Naive thymus-derived CD8-positive, alpha-beta T cell (primary cell): ENCODE measurements around the gene CHD9. TPM values are rescaled to one million over a fixed set of nuclear protein-coding genes. Genes with fewer than 3 reads are reported as not detected.
"Not testable (repeated sequence)": the region's sequence is repeated elsewhere in the genome, so short reads cannot be mapped to it uniquely, and the experiment has no call there.

Experiments used
- ATAC-seq, 2 donors: fragments of 150-1000 bp; cut with Tn5 transposase in 1 of 2; sonication (Bioruptor Pico), chemical (Tn5 transposase) in 1 of 2; 1 replicate in 1 of 2; 2 replicates in 1 of 2; pipeline ENCODE4 v1.10.0; 2021; ENCODE audit warnings: mild to moderate bottlenecking in 2 of 2, moderate library complexity in 2 of 2
- POLR2A ChIA-PET: fragments of 350-600 bp; sonication (Branson Sonifier 250); formaldehyde crosslinking; loops from one replicate; lab custom pipeline; 2021; ENCODE audit warnings: antibody characterized with exemption; lab: Charles Lee
- DNase-seq, 10 donors: peaks; one replicate each; pipeline versions ENCODE4 v3.0.0 to v3.0.0-alpha.2; 2020 to 2022
- H3K27ac Mint-ChIP-seq, 10 donors: one replicate each; pipeline ENCODE4 v1.8.0; 2020 to 2022; ENCODE audit warnings: mild to moderate bottlenecking in 10 of 10, mixed read lengths in 10 of 10, moderate library complexity in 4 of 10, inconsistent platforms in 1 of 10
- H3K27me3 Mint-ChIP-seq, 5 donors: one replicate each; pipeline ENCODE4 v1.8.0; 2021 to 2022; ENCODE audit warnings: mixed read lengths in 5 of 5
- H3K36me3 Mint-ChIP-seq, 3 donors: one replicate each; pipeline ENCODE4 v1.8.0; 2020 to 2022; ENCODE audit warnings: mixed read lengths in 3 of 3, mild to moderate bottlenecking in 2 of 3, inconsistent platforms in 1 of 3
- H3K4me1 Mint-ChIP-seq, 4 donors: one replicate each; pipeline ENCODE4 v1.8.0; 2021 to 2022; ENCODE audit warnings: mixed read lengths in 4 of 4
- H3K4me3 Mint-ChIP-seq, 10 donors: one replicate each; pipeline ENCODE4 v1.8.0; 2020 to 2022; ENCODE audit warnings: mild to moderate bottlenecking in 10 of 10, mixed read lengths in 10 of 10, moderate library complexity in 6 of 10, inconsistent platforms in 1 of 10
- H3K9me3 Mint-ChIP-seq, 9 donors: one replicate each; pipeline ENCODE4 v1.8.0; 2020 to 2022; ENCODE audit warnings: mixed read lengths in 9 of 9, mild to moderate bottlenecking in 3 of 9, inconsistent platforms in 1 of 9, moderate library complexity in 1 of 9
- polyA plus RNA-seq, 3 donors: library from polyadenylated mRNA; unstranded; fragments of 300-500 nt; fragmentation: Illumina TruSeq; gene quantifications; one replicate each; pipeline ENCODE4 v1.2.3, GENCODE V29; 2021
- total RNA-seq, 8 experiments: library from RNA in 2 of 8; stranded (reverse) in 2 of 8; gene quantifications; one replicate each; pipeline ENCODE4 v1.2.3 and lab custom pipeline; 2021 to 2026

Gene CHD9
- total and polyA plus RNA-seq, 5 experiments from 2014 or later: 18.4 to 42.6 (median 28.8) TPM

- peaks cover 4 to 12% (median 6%) of the 10 kb centered on the region in 5 donors for H3K27me3 Mint-ChIP-seq
- ATAC-seq: no peak
- POLR2A ChIA-PET: no interaction called here
Observed at GRCh38 chr16:53040788-53041187, 14.0 kb upstream of the CHD9 start.

GRCh38 chr16:53041320-53042051 lies 13.3 kb upstream of the CHD9 start:
- Mint-ChIP-seq H3K4me1 (peaks cover 0 to 4% (median 3%) of the 10 kb centered on the region in 4 donors), H3K9me3 (no peaks in the 10 kb centered on the region), H3K27ac (no peak overlapping the region), H3K27me3 (peaks cover 3 to 15% (median 6%) of the 10 kb centered on the region in 5 donors), H3K4me3 (no peak overlapping the region), H3K36me3 (no peaks in the 10 kb centered on the region)
- POLR2A ChIA-PET: interaction anchor here (0.8 kb wide), 1 partner anchor 393 kb away, joined by 3 read pairs; the partner anchor contains the start of gene RBL2
- ATAC-seq (no peak), DNase-seq (no peak)

More at GRCh38 chr16:53040788-53041187, 14.0 kb upstream of the CHD9 start:
- no peak for DNase-seq
- H3K27ac Mint-ChIP-seq: no peak overlapping the region
- no peaks in the 10 kb centered on the region for H3K36me3 Mint-ChIP-seq
- H3K4me1 Mint-ChIP-seq: peaks cover 0 to 4% (median 3%) of the 10 kb centered on the region in 4 donors
- no peaks in the 10 kb centered on the region for H3K9me3 Mint-ChIP-seq
- H3K4me3 Mint-ChIP-seq: no peak overlapping the region

GRCh38 chr16:53042235-53042701 lies 12.5 kb upstream of the CHD9 start:
- H3K4me3 Mint-ChIP-seq: no peak overlapping the region
- DNase-seq (no peak), ATAC-seq (no peak)
- no peaks in the 10 kb centered on the region for H3K36me3 Mint-ChIP-seq
- no peak overlapping the region for H3K27ac Mint-ChIP-seq
- peaks cover 2 to 15% (median 6%) of the 10 kb centered on the region in 5 donors for H3K27me3 Mint-ChIP-seq
- POLR2A ChIA-PET: interaction anchor here (0.8 kb wide), 1 partner anchor 392 kb away, joined by 3 read pairs; the partner anchor contains the start of gene RBL2
- H3K9me3 Mint-ChIP-seq: no peaks in the 10 kb centered on the region
- peaks cover 0 to 4% (median 3%) of the 10 kb centered on the region in 4 donors for H3K4me1 Mint-ChIP-seq

GRCh38 chr16:53043428-53043831 lies 11.4 kb upstream of the CHD9 start:
- POLR2A ChIA-PET: no interaction called here
- peaks cover 0 to 4% (median 3%) of the 10 kb centered on the region in 4 donors for H3K4me1 Mint-ChIP-seq
- no peaks in the 10 kb centered on the region for H3K36me3 Mint-ChIP-seq
- H3K4me3 Mint-ChIP-seq: no peak overlapping the region
- no peak for DNase-seq
- ATAC-seq: no peak
- H3K27ac Mint-ChIP-seq: no peak overlapping the region
- H3K9me3 Mint-ChIP-seq: no peaks in the 10 kb centered on the region
- H3K27me3 Mint-ChIP-seq: peaks cover 2 to 15% (median 6%) of the 10 kb centered on the region in 5 donors

GRCh38 chr16:53043986-53044601 lies 10.7 kb upstream of the CHD9 start:
- no peaks in the 10 kb centered on the region for H3K9me3 Mint-ChIP-seq
- no peak overlapping the region for H3K4me3 Mint-ChIP-seq
- peaks cover 2 to 15% (median 6%) of the 10 kb centered on the region in 5 donors for H3K27me3 Mint-ChIP-seq
- no peak overlapping the region for H3K27ac Mint-ChIP-seq
- ATAC-seq (no peak), DNase-seq (no peak)
- POLR2A ChIA-PET: no interaction called here
- H3K4me1 Mint-ChIP-seq: peaks cover 0 to 4% (median 3%) of the 10 kb centered on the region in 4 donors
- no peaks in the 10 kb centered on the region for H3K36me3 Mint-ChIP-seq

GRCh38 chr16:53045341-53046220 lies 9.2 kb upstream of the CHD9 start:
- ATAC-seq (no peak), DNase-seq (no peak)
- Mint-ChIP-seq H3K4me1 (peaks cover 0 to 3% (median 3%) of the 10 kb centered on the region in 4 donors), H3K4me3 (no peak overlapping the region), H3K27ac (no peak overlapping the region), H3K36me3 (no peaks in the 10 kb centered on the region), H3K27me3 (peaks cover 2 to 15% (median 6%) of the 10 kb centered on the region in 5 donors), H3K9me3 (no peaks in the 10 kb centered on the region)
- POLR2A ChIA-PET: no interaction called here

GRCh38 chr16:53047515-53047914 lies 7.3 kb upstream of the CHD9 start:
- H3K4me3 Mint-ChIP-seq, POLR2A ChIA-PET: not testable (repeated sequence)

GRCh38 chr16:53048139-53048915 lies 6.5 kb upstream of the CHD9 start:
- Mint-ChIP-seq H3K36me3 (no peaks in the 10 kb centered on the region), H3K4me1 (no peaks in the 10 kb centered on the region), H3K9me3 (no peaks in the 10 kb centered on the region), H3K27ac (no peak overlapping the region), H3K27me3 (peaks cover 2 to 10% (median 7%) of the 10 kb centered on the region in 5 donors), H3K4me3 (no peak overlapping the region)
- ATAC-seq (no peak), DNase-seq (no peak)
- POLR2A ChIA-PET: no interaction called here

More at GRCh38 chr16:53047515-53047914, 7.3 kb upstream of the CHD9 start:
- not testable (repeated sequence) for H3K36me3 Mint-ChIP-seq, DNase-seq, H3K4me1 Mint-ChIP-seq, H3K27ac Mint-ChIP-seq, H3K9me3 Mint-ChIP-seq, ATAC-seq
- H3K27me3 Mint-ChIP-seq: peaks cover 2 to 14% (median 6%) of the 10 kb centered on the region in 5 donors

GRCh38 chr16:53051255-53051654 lies 3.5 kb upstream of the CHD9 start:
- H3K4me3 Mint-ChIP-seq, ATAC-seq, H3K27me3 Mint-ChIP-seq, H3K9me3 Mint-ChIP-seq, H3K36me3 Mint-ChIP-seq, H3K27ac Mint-ChIP-seq, DNase-seq: not testable (repeated sequence)
- H3K4me1 Mint-ChIP-seq: peaks cover 3 to 17% (median 14%) of the 10 kb centered on the region in 4 donors
- POLR2A ChIA-PET: interaction anchor here (0.6 kb wide), 1 partner anchor 12 kb away, joined by 3 read pairs; no protein-coding TSS in a partner anchor

- peak within 1 kb of the TSS in 6 of 10 donors; percentile 22 to 94 (median 42) for H3K4me3 Mint-ChIP-seq
- DNase-seq (no peak), ATAC-seq (no peak)
- H3K27me3 Mint-ChIP-seq: peaks cover 0 to 3% (median 0%) of the 10 kb centered on the region in 5 donors
- no peaks in the 10 kb centered on the region for H3K9me3 Mint-ChIP-seq
- H3K4me1 Mint-ChIP-seq: peaks cover 3 to 26% (median 15%) of the 10 kb centered on the region in 4 donors
- POLR2A ChIA-PET: no interaction called here
- H3K27ac Mint-ChIP-seq: peak within 1 kb of the TSS in 2 of 10 donors; percentile 38 to 39
- no peaks in the 10 kb centered on the region for H3K36me3 Mint-ChIP-seq
Observed at GRCh38 chr16:53052519-53053501, 2.0 kb upstream of the CHD9 start, which contains the start of gene CHD9NB. TSS of gene CHD9NB (minus strand) at chr16:53052897. CDS start at chr16:53044158, 8,739 bp downstream.
